ENCODE data around the gene DDRGK1.
"Not testable (repeated sequence)": the region's sequence is repeated elsewhere in the genome, so short reads cannot be mapped to it uniquely, and the experiment has no call there.

The DDRGK1 gene

GRCh38 chr20:3233991-3234498 is 29.6 kb upstream of the DDRGK1 start:
- DNase-seq: no peak

- DNase-seq: no peak
Observed at GRCh38 chr20:3233131-3233990, 28.9 kb upstream of the DDRGK1 start.

GRCh38 chr20:3231889-3232588 is 27.6 kb upstream of the DDRGK1 start:
- no peak for DNase-seq

GRCh38 chr20:3231116-3231515 is 26.6 kb upstream of the DDRGK1 start:
- DNase-seq: no peak

GRCh38 chr20:3229798-3230197 is 25.3 kb upstream of the DDRGK1 start:
- DNase-seq: no peak

- DNase-seq: no peak
Observed at GRCh38 chr20:3229158-3229557, 24.7 kb upstream of the DDRGK1 start.

- DNase-seq: no peak
Observed at GRCh38 chr20:3228750-3229032, 24.2 kb upstream of the DDRGK1 start.

GRCh38 chr20:3227936-3228749 is 23.7 kb upstream of the DDRGK1 start:
- DNase-seq: no peak

- no peak for DNase-seq
Observed at GRCh38 chr20:3227506-3227905, 23.0 kb upstream of the DDRGK1 start.

GRCh38 chr20:3226864-3227263 is 22.4 kb upstream of the DDRGK1 start:
- DNase-seq: no peak

GRCh38 chr20:3226093-3226492 is 21.6 kb upstream of the DDRGK1 start:
- no peak for DNase-seq

GRCh38 chr20:3224681-3225421 is 20.4 kb upstream of the DDRGK1 start:
- DNase-seq: no peak

GRCh38 chr20:3223994-3224680 is 19.7 kb upstream of the DDRGK1 start:
- no peak for DNase-seq

- no peak for DNase-seq
Observed at GRCh38 chr20:3223651-3223993, 19.1 kb upstream of the DDRGK1 start.

GRCh38 chr20:3222635-3223600 is 18.4 kb upstream of the DDRGK1 start:
- DNase-seq: no peak

- DNase-seq: no peak
Observed at GRCh38 chr20:3221398-3222226, 17.1 kb upstream of the DDRGK1 start.

- DNase-seq: peak; percentile 7 to 27
Observed at GRCh38 chr20:3218307-3218988, 14.0 kb upstream of the DDRGK1 start.

- not testable (repeated sequence) for DNase-seq
Observed at GRCh38 chr20:3215359-3215917, 11.0 kb upstream of the DDRGK1 start.

- DNase-seq: no peak
Observed at GRCh38 chr20:3213226-3213625, 8.7 kb upstream of the DDRGK1 start.

Data from AML-193 (cell line).